A549 (cell line): ENCODE measurements around the gene RPL41.

ENCODE experiments used
- CBX2 ChIP-seq: fragments of 200-600 bp; sonication (generic); IDR thresholded peaks from 2 replicates; pipeline ENCODE4 v1.6.1; 2016; ENCODE audit warnings: low read depth, mild to moderate bottlenecking, borderline replicate concordance
- CHD2 ChIP-seq: fragments of 150-350 bp; IDR thresholded peaks from 2 replicates; pipeline ENCODE4 v1.6.1; 2014; ENCODE audit warnings: low read length; ENCODE audit not compliant: partially characterized antibody
- EHMT2 ChIP-seq: fragments of 200-600 bp; sonication (generic); IDR thresholded peaks from 2 replicates; pipeline ENCODE4 v1.6.1; 2016; ENCODE audit warnings: antibody characterized with exemption, low read depth, mild to moderate bottlenecking, moderate library complexity
- FOXS1 ChIP-seq: fragments of 250-450 bp; sonication (Bioruptor Pico); IDR thresholded peaks from 2 replicates; pipeline ENCODE4 v1.5.0; 2020; ENCODE audit warnings: mild to moderate bottlenecking, moderate library complexity
- KDM1A ChIP-seq: fragments of 200-600 bp; sonication (generic); IDR thresholded peaks from 2 replicates; pipeline ENCODE4 v1.6.1; 2016; ENCODE audit warnings: low read depth, mild to moderate bottlenecking
- MAFK ChIP-seq: fragments of 450-650 bp; IDR thresholded peaks from 2 replicates; pipeline ENCODE4 v1.6.1; 2014; ENCODE audit not compliant: partially characterized antibody
- MYC ChIP-seq: IDR thresholded peaks from 2 replicates; pipeline ENCODE4 v1.6.1; 2012; ENCODE audit warnings: mild to moderate bottlenecking, inconsistent platforms, low read length, improper control_type of control experiment, borderline replicate concordance
- POLR2A ChIP-seq: IDR thresholded peaks from 2 replicates; pipeline ENCODE4 v1.6.1; 2012; ENCODE audit warnings: mild to moderate bottlenecking, low read length
- TF ChIP-seq, protein P1 (sequence below): fragments of >200 bp; sonication (Bioruptor Twin); formaldehyde crosslinking; IDR thresholded peaks from 3 replicates; pipeline ENCODE4 v1.5.1; 2016
- TF ChIP-seq, protein P2 (sequence below): IDR thresholded peaks from 2 replicates; pipeline ENCODE4 v1.6.1; 2012
- TF ChIP-seq, protein P3 (sequence below): fragments of 200-600 bp; sonication (generic); IDR thresholded peaks from 2 replicates; pipeline ENCODE4 v1.6.1; 2016; ENCODE audit warnings: antibody characterized with exemption, mild to moderate bottlenecking, moderate library complexity

DNA sequence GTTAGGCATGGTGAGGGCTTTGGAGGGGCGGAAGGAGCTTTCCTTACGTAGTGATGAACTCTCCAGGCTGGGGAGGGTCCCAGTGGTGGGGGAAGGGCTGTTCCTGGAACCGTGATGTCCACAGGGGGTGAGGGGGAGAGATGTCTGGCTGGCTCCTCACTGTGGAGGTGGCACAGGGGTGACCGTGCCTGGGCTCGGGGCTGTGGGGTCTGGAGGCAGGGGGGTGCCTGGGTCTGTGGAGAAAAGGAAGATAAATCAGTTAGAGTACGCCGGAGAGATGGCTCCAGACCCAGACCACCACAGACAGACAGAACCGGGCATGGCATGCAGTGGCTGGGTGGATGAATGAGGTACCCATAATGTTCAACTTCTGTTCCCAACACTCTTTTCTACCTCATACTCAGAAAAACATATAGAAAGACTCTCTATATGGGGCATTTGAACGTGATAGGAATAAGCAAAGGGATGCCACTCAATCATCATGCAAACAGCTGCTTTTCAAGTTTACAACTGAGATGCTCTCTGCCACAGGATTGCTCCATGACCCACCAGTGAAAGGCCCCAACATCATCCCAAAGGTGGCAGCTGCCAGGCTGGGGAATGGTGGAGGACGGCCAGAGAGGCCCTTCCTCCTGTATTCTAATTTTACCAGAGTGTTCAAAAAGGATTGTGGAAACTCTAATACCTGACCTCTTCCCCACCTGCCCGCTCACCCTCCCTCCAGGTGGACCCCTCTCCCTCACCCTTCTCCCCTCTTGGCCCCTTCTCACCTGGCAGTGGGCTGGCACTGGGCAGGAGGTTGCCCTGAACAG is 47.3 kb downstream of the RPL41 start:
- TF ChIP-seq FOXS1 (no peak), CBX2 (no peak), MYC (no peak), EHMT2 (no peak), KDM1A (no peak), MAFK (no peak), CHD2 (no peak), POLR2A (no peak)
- TF ChIP-seq, protein P1, sequence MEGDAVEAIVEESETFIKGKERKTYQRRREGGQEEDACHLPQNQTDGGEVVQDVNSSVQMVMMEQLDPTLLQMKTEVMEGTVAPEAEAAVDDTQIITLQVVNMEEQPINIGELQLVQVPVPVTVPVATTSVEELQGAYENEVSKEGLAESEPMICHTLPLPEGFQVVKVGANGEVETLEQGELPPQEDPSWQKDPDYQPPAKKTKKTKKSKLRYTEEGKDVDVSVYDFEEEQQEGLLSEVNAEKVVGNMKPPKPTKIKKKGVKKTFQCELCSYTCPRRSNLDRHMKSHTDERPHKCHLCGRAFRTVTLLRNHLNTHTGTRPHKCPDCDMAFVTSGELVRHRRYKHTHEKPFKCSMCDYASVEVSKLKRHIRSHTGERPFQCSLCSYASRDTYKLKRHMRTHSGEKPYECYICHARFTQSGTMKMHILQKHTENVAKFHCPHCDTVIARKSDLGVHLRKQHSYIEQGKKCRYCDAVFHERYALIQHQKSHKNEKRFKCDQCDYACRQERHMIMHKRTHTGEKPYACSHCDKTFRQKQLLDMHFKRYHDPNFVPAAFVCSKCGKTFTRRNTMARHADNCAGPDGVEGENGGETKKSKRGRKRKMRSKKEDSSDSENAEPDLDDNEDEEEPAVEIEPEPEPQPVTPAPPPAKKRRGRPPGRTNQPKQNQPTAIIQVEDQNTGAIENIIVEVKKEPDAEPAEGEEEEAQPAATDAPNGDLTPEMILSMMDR = no peak
- TF ChIP-seq, protein P2, sequence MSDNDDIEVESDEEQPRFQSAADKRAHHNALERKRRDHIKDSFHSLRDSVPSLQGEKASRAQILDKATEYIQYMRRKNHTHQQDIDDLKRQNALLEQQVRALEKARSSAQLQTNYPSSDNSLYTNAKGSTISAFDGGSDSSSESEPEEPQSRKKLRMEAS = no peak
- TF ChIP-seq, protein P3, sequence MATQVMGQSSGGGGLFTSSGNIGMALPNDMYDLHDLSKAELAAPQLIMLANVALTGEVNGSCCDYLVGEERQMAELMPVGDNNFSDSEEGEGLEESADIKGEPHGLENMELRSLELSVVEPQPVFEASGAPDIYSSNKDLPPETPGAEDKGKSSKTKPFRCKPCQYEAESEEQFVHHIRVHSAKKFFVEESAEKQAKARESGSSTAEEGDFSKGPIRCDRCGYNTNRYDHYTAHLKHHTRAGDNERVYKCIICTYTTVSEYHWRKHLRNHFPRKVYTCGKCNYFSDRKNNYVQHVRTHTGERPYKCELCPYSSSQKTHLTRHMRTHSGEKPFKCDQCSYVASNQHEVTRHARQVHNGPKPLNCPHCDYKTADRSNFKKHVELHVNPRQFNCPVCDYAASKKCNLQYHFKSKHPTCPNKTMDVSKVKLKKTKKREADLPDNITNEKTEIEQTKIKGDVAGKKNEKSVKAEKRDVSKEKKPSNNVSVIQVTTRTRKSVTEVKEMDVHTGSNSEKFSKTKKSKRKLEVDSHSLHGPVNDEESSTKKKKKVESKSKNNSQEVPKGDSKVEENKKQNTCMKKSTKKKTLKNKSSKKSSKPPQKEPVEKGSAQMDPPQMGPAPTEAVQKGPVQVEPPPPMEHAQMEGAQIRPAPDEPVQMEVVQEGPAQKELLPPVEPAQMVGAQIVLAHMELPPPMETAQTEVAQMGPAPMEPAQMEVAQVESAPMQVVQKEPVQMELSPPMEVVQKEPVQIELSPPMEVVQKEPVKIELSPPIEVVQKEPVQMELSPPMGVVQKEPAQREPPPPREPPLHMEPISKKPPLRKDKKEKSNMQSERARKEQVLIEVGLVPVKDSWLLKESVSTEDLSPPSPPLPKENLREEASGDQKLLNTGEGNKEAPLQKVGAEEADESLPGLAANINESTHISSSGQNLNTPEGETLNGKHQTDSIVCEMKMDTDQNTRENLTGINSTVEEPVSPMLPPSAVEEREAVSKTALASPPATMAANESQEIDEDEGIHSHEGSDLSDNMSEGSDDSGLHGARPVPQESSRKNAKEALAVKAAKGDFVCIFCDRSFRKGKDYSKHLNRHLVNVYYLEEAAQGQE = no peak
